Esophagus muscularis mucosa (tissue), 4 donors: ENCODE data around the gene COG1. TPM values are rescaled to one million over a fixed set of nuclear protein-coding genes. Genes with fewer than 3 reads are reported as not detected.

ENCODE experiments used
- DNase-seq: peaks from one replicate; pipeline ENCODE4 v3.0.0-alpha.2; 2017; ENCODE audit errors: extremely low spot score
- H3K27ac ChIP-seq, 4 donors: fragments of 200-600 bp; sonication (generic); replicated peaks in 1 of 4; 1 replicate in 3 of 4; 2 replicates in 1 of 4; pipeline ENCODE4 v1.5.1; 2016 to 2019; ENCODE audit warnings: mild to moderate bottlenecking in 1 of 4
- H3K27me3 ChIP-seq, 4 donors: fragments of 200-600 bp; sonication (generic); one replicate each; pipeline versions ENCODE4 v1.5.1 to v1.6.0; 2016 to 2019
- H3K36me3 ChIP-seq, 4 donors: fragments of 200-600 bp; sonication (generic); one replicate each; pipeline ENCODE4 v1.5.1; 2016 to 2019
- H3K4me1 ChIP-seq, 4 donors: fragments of 200-600 bp; sonication (generic); one replicate each; pipeline ENCODE4 v1.5.1; 2016 to 2019
- H3K4me3 ChIP-seq, 4 donors: fragments of 200-600 bp; sonication (generic); 1 replicate in 2 of 4; 2 replicates in 2 of 4; pipeline ENCODE4 v1.5.1; 2016 to 2019; ENCODE audit warnings: mild to moderate bottlenecking in 4 of 4, moderate library complexity in 1 of 4
- H3K9me3 ChIP-seq, 4 donors: fragments of 200-600 bp; sonication (generic); 1 replicate in 3 of 4; 2 replicates in 1 of 4; pipeline ENCODE4 v1.5.1; 2016 to 2019
- EP300 ChIP-seq: sonication (generic); formaldehyde crosslinking; IDR thresholded peaks from one replicate; pipeline ENCODE4 v1.6.1; 2017; ENCODE audit warnings: antibody characterized with exemption
- POLR2A ChIP-seq: fragments of 450-650 bp; IDR thresholded peaks from one replicate; pipeline ENCODE4 v1.6.1; 2017; ENCODE audit warnings: antibody characterized with exemption, moderate library complexity, mild to moderate bottlenecking, low read depth
- POLR2AphosphoS5 ChIP-seq, 2 donors: sonication (generic); formaldehyde crosslinking; IDR thresholded peaks; one replicate each; pipeline ENCODE4 v1.6.1; 2017; ENCODE audit warnings: antibody characterized with exemption in 2 of 2
- WGBS: methylation state at CpG from one replicate; pipeline ENCODE4 v1.1.5; 2018; 5-methylcytosine and 5-hydroxymethylcytosine counted together
- intact Hi-C: fragments of 100-400 bp; cut with DNase I; formaldehyde crosslinking; loops from one replicate; pipeline ENCODE4 v1.15.1; 2023
- total RNA-seq, 4 donors: library from RNA; depleted of rRNA; stranded (reverse); fragments of >200 nt; gene quantifications; one replicate each; pipeline versions ENCODE4 v1.1.0 to v1.2.1, GENCODE V29; 2016
- TF ChIP-seq, protein P1 (sequence below), 3 experiments: fragments of 200-600 bp in 2 of 3; fragments of 450-650 bp in 1 of 3; sonication (generic) in 2 of 3; IDR thresholded peaks; one replicate each; pipeline ENCODE4 v1.5.1; 2017 to 2019; ENCODE audit warnings: antibody characterized with exemption in 3 of 3, mild to moderate bottlenecking in 2 of 3, moderate library complexity in 1 of 3

The COG1 gene
- total RNA-seq, 4 donors from 2014 or later = 19.1 to 36.5 (median 27.3) TPM

DNA sequence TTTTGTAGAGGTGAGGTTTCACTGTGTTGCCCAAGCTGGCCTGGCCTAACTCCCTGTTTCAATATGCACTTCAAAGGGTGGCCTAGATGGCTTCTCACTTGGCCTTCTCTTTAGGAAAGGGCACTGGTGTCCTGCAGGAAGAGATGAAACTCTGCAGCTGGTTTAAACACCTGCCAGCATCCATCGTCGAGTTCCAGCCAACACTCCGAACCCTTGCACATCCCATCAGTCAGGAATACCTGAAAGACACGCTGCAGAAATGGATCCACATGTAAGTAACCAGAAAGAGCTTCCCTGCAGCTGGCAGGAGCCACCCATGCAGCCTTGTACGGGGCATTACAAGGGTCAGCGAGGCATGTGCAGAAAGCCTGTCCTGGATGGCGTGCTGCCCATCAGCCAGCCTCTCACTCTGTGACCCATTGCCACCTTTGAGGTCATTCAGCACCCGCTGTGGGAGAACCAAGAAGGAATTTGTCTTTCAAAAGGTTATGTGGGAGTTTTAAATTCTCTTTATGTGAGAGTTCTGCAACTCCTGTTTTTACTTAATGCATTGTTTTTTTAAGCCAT lies 7.0 kb downstream of the COG1 start:
- H3K36me3 ChIP-seq = peaks cover 58 to 88% (median 86%) of the 10 kb centered on the region in 4 donors
- H3K4me3 ChIP-seq = no peak overlapping the region
- no peak for TF ChIP-seq EP300
- DNase-seq = no peak
- no peak overlapping the region for H3K27ac ChIP-seq
- no peaks in the 10 kb centered on the region for H3K9me3 ChIP-seq
- 85% methylated on average over 8 of the region's 8 CpGs for WGBS
- peaks cover 18 to 41% (median 25%) of the 10 kb centered on the region in 4 donors for H3K4me1 ChIP-seq
- no peaks in the 10 kb centered on the region for H3K27me3 ChIP-seq
- intact Hi-C loops = no loop called here

DNA sequence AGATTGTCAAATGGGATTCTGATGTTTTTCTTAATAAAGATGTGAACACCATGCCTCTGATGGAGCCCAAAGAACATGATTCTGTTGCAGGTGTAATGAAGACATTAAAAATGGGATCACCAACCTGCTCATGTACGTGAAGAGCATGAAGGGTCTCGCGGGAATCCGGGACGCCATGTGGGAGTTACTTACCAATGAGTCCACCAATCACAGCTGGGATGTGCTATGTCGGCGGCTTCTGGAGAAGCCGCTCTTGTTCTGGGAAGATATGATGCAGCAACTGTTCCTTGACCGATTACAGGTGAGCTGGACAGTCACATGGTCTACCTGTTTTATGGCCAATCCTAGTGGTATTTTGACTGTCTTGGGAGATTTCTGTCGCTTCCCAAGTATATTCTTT lies 7.6 kb downstream of the COG1 start:
- H3K27ac ChIP-seq = no peak overlapping the region
- 88% methylated on average over 10 of the region's 10 CpGs for WGBS

DNA sequence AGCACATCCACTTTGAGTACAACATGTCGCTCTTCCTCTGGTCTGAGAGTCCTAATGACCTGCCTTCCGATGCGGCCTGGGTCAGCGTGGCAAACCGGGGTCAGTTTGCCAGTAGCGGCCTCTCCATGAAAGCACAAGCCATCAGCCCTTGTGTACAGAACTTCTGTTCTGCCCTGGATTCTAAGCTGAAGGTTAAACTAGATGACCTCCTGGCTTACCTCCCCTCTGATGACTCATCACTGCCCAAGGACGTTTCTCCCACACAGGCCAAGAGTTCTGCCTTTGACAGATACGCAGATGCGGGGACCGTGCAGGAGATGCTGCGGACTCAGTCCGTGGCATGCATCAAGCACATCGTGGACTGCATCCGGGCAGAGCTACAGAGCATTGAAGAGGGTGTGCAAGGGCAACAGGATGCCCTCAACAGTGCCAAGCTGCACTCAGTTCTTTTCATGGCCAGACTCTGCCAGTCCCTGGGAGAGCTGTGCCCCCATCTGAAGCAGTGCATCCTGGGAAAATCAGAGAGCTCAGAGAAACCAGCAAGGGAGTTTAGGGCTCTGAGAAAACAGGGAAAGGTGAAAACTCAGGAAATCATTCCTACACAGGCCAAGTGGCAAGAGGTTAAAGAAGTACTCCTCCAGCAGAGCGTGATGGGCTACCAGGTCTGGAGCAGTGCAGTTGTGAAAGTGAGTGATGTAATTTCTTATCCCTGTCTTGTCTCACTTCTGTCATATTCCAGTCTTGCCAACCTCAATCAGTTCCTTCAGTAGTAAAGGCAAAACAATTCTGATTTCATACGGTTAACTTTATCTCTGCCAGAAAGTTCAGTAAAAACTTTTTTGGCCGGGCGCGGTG lies 8.6 kb downstream of the COG1 start:
- peaks cover 67 to 100% (median 98%) of the 10 kb centered on the region in 4 donors for H3K36me3 ChIP-seq
- no peak for DNase-seq
- intact Hi-C loops = no loop called here
- peaks cover 12 to 25% (median 22%) of the 10 kb centered on the region in 4 donors for H3K4me1 ChIP-seq
- no peaks in the 10 kb centered on the region for H3K27me3 ChIP-seq
- H3K9me3 ChIP-seq = no peaks in the 10 kb centered on the region
- WGBS = 90% methylated on average over 19 of the region's 19 CpGs
- H3K27ac ChIP-seq = no peak overlapping the region
- H3K4me3 ChIP-seq = no peak overlapping the region
- TF ChIP-seq, protein P1, sequence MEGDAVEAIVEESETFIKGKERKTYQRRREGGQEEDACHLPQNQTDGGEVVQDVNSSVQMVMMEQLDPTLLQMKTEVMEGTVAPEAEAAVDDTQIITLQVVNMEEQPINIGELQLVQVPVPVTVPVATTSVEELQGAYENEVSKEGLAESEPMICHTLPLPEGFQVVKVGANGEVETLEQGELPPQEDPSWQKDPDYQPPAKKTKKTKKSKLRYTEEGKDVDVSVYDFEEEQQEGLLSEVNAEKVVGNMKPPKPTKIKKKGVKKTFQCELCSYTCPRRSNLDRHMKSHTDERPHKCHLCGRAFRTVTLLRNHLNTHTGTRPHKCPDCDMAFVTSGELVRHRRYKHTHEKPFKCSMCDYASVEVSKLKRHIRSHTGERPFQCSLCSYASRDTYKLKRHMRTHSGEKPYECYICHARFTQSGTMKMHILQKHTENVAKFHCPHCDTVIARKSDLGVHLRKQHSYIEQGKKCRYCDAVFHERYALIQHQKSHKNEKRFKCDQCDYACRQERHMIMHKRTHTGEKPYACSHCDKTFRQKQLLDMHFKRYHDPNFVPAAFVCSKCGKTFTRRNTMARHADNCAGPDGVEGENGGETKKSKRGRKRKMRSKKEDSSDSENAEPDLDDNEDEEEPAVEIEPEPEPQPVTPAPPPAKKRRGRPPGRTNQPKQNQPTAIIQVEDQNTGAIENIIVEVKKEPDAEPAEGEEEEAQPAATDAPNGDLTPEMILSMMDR (IDR thresholded peaks at IDR 0.05) = no peak
- TF ChIP-seq POLR2AphosphoS5 (IDR thresholded peaks at IDR 0.05) (no peak), POLR2A (no peak), EP300 (no peak)

More for the DNA sequence above, 7.6 kb downstream of the COG1 start:
- intact Hi-C loops = no loop called here
- H3K9me3 ChIP-seq = no peaks in the 10 kb centered on the region
- peaks cover 17 to 34% (median 25%) of the 10 kb centered on the region in 4 donors for H3K4me1 ChIP-seq
- TF ChIP-seq EP300 = no peak
- TF ChIP-seq POLR2A = no peak
- TF ChIP-seq, protein P1 (IDR thresholded peaks at IDR 0.05) = no peak
- TF ChIP-seq POLR2AphosphoS5 (IDR thresholded peaks at IDR 0.05) = no peak
- no peak overlapping the region for H3K4me3 ChIP-seq
- peaks cover 58 to 94% (median 92%) of the 10 kb centered on the region in 4 donors for H3K36me3 ChIP-seq
- DNase-seq = no peak
- no peaks in the 10 kb centered on the region for H3K27me3 ChIP-seq

DNA sequence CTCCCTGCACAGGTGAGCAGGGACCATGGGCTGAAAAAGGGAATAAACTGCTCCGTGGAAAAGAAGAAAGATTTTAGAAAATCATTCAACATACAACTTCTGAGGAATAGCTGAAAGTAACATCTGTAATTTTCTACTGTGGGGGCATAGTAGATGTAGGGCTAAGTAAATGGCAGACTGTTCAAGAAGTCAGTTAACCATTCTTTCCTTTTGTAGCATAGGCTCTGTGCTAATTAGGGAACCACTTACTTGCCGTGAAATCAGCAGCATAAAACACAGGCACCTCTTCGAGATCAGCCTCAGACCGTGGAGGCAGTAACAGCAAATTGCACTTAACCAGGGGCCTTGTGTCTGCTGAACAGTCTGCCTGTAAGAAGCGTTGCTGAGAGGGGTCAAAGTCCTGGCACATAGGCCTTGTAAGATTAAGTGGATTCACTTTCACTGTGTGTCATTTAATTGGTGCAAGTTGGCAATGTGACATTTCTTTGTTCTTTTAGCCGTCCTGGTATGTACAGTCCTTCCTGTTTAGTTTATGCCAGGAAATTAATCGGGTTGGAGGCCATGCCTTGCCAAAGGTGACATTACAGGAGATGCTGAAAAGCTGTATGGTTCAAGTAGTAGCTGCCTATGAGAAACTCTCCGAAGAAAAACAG lies 10.4 kb downstream of the COG1 start:
- peak overlapping the region in 3 of 4 donors; percentile 46 to 55 (median 53) for H3K27ac ChIP-seq
- 50% methylated on average over 8 of the region's 8 CpGs for WGBS
- intact Hi-C loops = no loop called here

More for the DNA sequence above, 10.4 kb downstream of the COG1 start:
- Histone ChIP-seq H3K9me3 (no peaks in the 10 kb centered on the region), H3K27me3 (no peaks in the 10 kb centered on the region), H3K36me3 (peaks cover 72 to 100% (median 98%) of the 10 kb centered on the region in 4 donors), H3K4me3 (no peak overlapping the region), H3K4me1 (peaks cover 12 to 28% (median 22%) of the 10 kb centered on the region in 4 donors)
- TF ChIP-seq POLR2A = no peak
- peak in 1 of 2 donors; percentile 26 for TF ChIP-seq POLR2AphosphoS5 (IDR thresholded peaks at IDR 0.05)
- TF ChIP-seq, protein P1 (IDR thresholded peaks at IDR 0.05) = no peak
- TF ChIP-seq EP300 = no peak
- no peak for DNase-seq
